Measurements from ENCODE around the gene RBM15.

Gene RBM15

DNA sequence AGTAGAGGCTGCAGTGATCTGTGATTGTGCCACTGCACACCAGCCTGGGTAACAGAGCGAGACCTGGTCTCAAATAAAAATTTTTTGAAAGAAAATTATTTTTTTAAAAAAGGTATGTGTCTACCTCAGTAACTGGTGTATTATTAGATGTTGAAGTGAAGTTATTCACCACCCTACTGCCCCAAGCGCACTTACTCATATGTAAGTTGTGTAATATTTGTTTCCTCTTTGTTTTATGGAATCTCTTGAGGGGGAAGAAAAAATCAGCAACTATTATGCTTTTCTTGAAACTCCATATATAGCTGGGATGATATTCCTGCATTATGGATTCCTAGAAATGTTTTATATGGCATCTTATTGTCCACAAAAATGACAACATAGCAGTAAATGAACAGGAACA lies 21.3 kb downstream of the RBM15 start (continued):
- TF ChIP-seq, protein P1, sequence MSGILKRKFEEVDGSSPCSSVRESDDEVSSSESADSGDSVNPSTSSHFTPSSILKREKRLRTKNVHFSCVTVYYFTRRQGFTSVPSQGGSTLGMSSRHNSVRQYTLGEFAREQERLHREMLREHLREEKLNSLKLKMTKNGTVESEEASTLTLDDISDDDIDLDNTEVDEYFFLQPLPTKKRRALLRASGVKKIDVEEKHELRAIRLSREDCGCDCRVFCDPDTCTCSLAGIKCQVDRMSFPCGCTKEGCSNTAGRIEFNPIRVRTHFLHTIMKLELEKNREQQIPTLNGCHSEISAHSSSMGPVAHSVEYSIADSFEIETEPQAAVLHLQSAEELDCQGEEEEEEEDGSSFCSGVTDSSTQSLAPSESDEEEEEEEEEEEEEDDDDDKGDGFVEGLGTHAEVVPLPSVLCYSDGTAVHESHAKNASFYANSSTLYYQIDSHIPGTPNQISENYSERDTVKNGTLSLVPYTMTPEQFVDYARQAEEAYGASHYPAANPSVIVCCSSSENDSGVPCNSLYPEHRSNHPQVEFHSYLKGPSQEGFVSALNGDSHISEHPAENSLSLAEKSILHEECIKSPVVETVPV (CRISPR knock-in tag; IDR thresholded peaks at IDR 0.05) = no peak
- TF ChIP-seq ISL1 (CRISPR knock-in tag; IDR thresholded peaks at IDR 0.05) (no peak), CSDC2 (CRISPR knock-in tag; IDR thresholded peaks at IDR 0.05) (no peak)

DNA sequence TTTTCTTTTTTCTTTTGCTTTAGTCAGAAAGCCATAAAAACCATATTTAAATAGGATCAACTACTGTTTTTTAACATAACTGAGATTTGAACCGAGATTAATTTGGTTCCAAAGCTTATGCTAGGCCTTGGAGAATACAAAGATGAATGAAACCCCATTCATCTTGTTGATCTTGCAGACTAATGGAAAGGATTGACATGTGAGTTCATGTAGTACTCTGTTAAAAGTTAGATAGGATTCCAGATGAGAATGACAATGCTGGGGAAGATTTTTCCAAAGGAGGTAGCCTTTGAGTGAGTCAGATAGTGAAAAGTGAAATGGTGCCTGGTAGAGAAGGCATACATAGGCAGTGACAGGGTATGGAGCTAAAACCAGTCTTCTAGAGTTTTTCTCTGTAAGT lies 22.7 kb downstream of the RBM15 start:
- no peak for ATAC-seq
- TF ChIP-seq OSR1 (CRISPR knock-in tag; IDR thresholded peaks at IDR 0.05) (no peak), ZFP30 (CRISPR knock-in tag; IDR thresholded peaks at IDR 0.05) (no peak), RARB (CRISPR knock-in tag; IDR thresholded peaks at IDR 0.05) (no peak), TCF4 (CRISPR knock-in tag; IDR thresholded peaks at IDR 0.05; ENCODE audit: borderline replicate concordance) (no peak), PPARA (CRISPR knock-in tag; IDR thresholded peaks at IDR 0.05; ENCODE audit: borderline replicate concordance) (no peak), ZNF8 (CRISPR knock-in tag; IDR thresholded peaks at IDR 0.05) (no peak), ESRRG (CRISPR knock-in tag; IDR thresholded peaks at IDR 0.05) (no peak), ZFP3 (CRISPR knock-in tag; IDR thresholded peaks at IDR 0.05) (no peak), GLIS3 (CRISPR knock-in tag; IDR thresholded peaks at IDR 0.05) (no peak), SNAI2 (CRISPR knock-in tag; IDR thresholded peaks at IDR 0.05) (no peak), POU6F1 (CRISPR knock-in tag; IDR thresholded peaks at IDR 0.05; ENCODE audit: borderline replicate concordance, low read depth) (no peak), ZNF70 (CRISPR knock-in tag; IDR thresholded peaks at IDR 0.05) (no peak), ZNF565 (CRISPR knock-in tag; conservative IDR thresholded peaks at IDR 0.05; ENCODE audit: low read depth) (no peak), CSDC2 (CRISPR knock-in tag; IDR thresholded peaks at IDR 0.05) (no peak), ARNTL (CRISPR knock-in tag; IDR thresholded peaks at IDR 0.05; ENCODE audit: borderline replicate concordance, low read depth) (no peak)
- TF ChIP-seq, protein P2, sequence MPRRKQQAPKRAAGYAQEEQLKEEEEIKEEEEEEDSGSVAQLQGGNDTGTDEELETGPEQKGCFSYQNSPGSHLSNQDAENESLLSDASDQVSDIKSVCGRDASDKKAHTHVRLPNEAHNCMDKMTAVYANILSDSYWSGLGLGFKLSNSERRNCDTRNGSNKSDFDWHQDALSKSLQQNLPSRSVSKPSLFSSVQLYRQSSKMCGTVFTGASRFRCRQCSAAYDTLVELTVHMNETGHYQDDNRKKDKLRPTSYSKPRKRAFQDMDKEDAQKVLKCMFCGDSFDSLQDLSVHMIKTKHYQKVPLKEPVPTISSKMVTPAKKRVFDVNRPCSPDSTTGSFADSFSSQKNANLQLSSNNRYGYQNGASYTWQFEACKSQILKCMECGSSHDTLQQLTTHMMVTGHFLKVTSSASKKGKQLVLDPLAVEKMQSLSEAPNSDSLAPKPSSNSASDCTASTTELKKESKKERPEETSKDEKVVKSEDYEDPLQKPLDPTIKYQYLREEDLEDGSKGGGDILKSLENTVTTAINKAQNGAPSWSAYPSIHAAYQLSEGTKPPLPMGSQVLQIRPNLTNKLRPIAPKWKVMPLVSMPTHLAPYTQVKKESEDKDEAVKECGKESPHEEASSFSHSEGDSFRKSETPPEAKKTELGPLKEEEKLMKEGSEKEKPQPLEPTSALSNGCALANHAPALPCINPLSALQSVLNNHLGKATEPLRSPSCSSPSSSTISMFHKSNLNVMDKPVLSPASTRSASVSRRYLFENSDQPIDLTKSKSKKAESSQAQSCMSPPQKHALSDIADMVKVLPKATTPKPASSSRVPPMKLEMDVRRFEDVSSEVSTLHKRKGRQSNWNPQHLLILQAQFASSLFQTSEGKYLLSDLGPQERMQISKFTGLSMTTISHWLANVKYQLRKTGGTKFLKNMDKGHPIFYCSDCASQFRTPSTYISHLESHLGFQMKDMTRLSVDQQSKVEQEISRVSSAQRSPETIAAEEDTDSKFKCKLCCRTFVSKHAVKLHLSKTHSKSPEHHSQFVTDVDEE (CRISPR knock-in tag; IDR thresholded peaks at IDR 0.05) = no peak
- TF ChIP-seq, protein P1 (CRISPR knock-in tag; IDR thresholded peaks at IDR 0.05) = no peak

DNA sequence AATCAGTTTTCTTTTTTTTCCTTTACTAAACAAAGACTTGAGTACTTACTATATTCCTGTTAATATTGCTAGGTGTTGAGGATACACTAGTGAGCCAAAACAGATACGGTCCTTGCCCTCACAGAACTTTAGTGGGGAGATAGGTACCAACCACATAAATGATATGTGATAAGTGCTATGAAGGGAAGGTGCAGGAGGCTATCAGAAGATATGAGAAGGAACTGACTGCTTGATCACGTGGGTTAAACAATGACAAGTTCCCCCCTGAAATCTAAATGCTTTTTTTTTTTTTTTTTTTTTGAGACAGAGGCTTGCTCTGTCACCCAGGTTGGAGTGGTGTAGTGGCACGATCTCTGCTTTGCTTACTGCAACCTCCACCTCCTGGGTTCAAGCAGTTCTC lies 25.0 kb downstream of the RBM15 start:
- TF ChIP-seq ZFP3 (CRISPR knock-in tag; IDR thresholded peaks at IDR 0.05) (no peak), CSDC2 (CRISPR knock-in tag; IDR thresholded peaks at IDR 0.05) (no peak), TCF4 (CRISPR knock-in tag; IDR thresholded peaks at IDR 0.05; ENCODE audit: borderline replicate concordance) (no peak)
- no peak for ATAC-seq

GRCh38 chr1:110370827-110371226 lies 31.6 kb downstream of the RBM15 start:
- TF ChIP-seq ESRRG (CRISPR knock-in tag; IDR thresholded peaks at IDR 0.05) = no peak
- TF ChIP-seq CSDC2 (CRISPR knock-in tag; IDR thresholded peaks at IDR 0.05) = no peak
- TF ChIP-seq, protein P3, sequence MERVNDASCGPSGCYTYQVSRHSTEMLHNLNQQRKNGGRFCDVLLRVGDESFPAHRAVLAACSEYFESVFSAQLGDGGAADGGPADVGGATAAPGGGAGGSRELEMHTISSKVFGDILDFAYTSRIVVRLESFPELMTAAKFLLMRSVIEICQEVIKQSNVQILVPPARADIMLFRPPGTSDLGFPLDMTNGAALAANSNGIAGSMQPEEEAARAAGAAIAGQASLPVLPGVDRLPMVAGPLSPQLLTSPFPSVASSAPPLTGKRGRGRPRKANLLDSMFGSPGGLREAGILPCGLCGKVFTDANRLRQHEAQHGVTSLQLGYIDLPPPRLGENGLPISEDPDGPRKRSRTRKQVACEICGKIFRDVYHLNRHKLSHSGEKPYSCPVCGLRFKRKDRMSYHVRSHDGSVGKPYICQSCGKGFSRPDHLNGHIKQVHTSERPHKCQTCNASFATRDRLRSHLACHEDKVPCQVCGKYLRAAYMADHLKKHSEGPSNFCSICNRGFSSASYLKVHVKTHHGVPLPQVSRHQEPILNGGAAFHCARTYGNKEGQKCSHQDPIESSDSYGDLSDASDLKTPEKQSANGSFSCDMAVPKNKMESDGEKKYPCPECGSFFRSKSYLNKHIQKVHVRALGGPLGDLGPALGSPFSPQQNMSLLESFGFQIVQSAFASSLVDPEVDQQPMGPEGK (CRISPR knock-in tag; IDR thresholded peaks at IDR 0.05; ENCODE audit: borderline replicate concordance) = no peak

More at GRCh38 chr1:110370827-110371226, 31.6 kb downstream of the RBM15 start:
- peak; percentile 90 for ATAC-seq

Data from SK-N-SH treated with all-trans-retinoic acid at 6 μM for 48 hours (cell line).